ENCODE data around the gene AMBRA1. TPM values are rescaled to one million over a fixed set of nuclear protein-coding genes. Genes with fewer than 3 reads are reported as not detected.

The AMBRA1 gene
- total and polyA plus RNA-seq, 2 experiments from 2014 or later, result 10.5 to 52.7 TPM

DNA sequence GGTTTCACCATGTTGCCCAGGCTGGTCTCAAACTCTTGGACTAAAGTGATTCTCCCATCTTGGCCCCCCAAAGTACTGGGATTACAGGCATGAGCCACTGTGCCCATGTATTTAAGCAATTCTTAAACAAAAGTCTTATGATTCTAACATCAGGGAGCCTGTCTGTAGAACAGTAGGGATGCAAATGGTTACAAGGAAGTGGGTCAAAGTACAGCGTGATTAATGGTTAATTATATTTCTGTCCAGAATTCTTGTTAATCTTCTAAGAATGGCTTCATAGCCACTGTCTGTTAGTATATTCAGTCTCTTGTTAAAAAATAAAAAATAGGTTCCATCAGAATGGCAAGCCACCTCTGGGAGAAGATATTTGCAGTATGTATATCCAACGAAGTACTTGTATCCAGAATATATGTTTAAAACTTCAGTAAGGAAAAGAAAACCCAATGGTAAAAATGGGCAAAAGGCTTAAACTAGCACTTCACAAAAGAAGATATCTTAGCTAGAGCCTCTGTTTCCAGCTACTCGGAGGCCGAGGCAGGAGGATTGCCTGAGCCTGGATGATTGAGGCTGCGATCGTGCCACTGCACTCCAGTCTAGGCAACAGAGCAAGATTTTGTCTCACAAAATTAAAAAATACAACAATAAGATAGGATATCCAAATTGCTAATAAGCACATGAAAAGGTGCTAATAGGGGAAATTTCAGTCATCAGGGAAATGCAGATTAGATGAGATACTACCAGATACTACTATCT, 46.4 kb upstream of the AMBRA1 start:
- TF ChIP-seq, protein P1, sequence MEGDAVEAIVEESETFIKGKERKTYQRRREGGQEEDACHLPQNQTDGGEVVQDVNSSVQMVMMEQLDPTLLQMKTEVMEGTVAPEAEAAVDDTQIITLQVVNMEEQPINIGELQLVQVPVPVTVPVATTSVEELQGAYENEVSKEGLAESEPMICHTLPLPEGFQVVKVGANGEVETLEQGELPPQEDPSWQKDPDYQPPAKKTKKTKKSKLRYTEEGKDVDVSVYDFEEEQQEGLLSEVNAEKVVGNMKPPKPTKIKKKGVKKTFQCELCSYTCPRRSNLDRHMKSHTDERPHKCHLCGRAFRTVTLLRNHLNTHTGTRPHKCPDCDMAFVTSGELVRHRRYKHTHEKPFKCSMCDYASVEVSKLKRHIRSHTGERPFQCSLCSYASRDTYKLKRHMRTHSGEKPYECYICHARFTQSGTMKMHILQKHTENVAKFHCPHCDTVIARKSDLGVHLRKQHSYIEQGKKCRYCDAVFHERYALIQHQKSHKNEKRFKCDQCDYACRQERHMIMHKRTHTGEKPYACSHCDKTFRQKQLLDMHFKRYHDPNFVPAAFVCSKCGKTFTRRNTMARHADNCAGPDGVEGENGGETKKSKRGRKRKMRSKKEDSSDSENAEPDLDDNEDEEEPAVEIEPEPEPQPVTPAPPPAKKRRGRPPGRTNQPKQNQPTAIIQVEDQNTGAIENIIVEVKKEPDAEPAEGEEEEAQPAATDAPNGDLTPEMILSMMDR (IDR thresholded peaks at IDR 0.05; ENCODE audit: low read depth, low read length), result no peak
- Histone ChIP-seq H3K36me3 (peaks cover 3% of the 10 kb centered on the region), H3K4me3 (no peak overlapping the region), H3K9me3 (ENCODE audit: low read depth) (no peaks in the 10 kb centered on the region), H3K27me3 (no peaks in the 10 kb centered on the region), H3K4me1 (ENCODE audit: low read depth) (no peaks in the 10 kb centered on the region), H3K27ac (no peak overlapping the region)
- no peak for DNase-seq (ENCODE audit: low read depth in 1 of 2, low spot score in 1 of 2)

DNA sequence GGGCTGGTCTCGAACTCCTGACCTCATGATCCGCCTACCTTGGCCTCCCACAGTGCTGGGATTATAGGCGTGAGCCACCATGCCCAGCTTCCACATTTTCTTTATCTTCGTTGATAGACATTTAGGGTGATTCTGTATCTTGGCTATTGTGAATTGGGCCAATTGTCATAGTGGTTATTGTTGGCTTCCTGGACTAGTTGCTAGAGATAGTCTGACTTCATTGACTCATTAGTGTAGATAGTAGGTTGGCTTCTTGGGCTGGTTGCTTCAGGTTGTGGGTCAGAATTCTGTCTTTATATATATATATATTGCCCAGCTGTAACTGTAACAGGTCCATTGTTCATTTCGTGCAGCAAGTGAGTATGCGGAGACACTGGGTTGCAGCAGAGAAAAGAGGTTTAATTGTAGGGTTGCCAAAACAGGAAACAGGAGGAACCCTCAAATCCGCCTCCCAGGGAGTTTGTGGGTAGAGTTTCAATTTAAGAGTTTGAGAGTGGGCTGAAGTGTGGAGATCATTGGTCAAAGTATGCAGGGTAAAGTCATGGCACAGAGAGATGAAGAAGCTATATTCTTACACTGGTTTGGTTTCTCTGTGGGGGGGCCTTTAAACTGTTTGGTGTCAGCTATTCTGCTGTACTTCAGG, 45.5 kb upstream of the AMBRA1 start:
- Histone ChIP-seq H3K36me3 (no peaks in the 10 kb centered on the region), H3K27ac (no peak overlapping the region)
- TF ChIP-seq, protein P1 (IDR thresholded peaks at IDR 0.05; ENCODE audit: low read depth, low read length), result no peak

DNA sequence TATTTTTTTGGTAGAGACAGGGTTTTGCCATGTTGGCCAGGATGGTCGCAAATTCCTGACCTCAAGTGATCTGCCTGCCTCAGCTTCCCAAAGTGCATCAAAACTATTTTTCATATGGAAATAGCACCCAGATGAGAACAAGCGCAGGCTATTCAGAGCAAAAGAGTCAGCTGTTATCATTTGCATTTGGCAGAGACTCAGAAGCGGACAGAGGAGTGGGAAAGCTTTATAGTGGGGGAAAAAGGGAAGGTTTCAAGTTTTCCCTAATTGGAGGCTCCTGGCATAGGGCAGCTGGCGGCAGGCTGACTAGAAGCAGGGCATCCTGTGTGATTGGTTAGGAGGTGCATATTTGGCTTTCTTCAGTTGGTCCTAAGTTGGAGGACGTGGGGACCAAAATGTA, 43.7 kb upstream of the AMBRA1 start:
- Histone ChIP-seq H3K27ac (no peak overlapping the region), H3K27me3 (no peaks in the 10 kb centered on the region), H3K9me3 (ENCODE audit: low read depth) (no peaks in the 10 kb centered on the region), H3K36me3 (no peaks in the 10 kb centered on the region), H3K4me3 (no peak overlapping the region), H3K4me1 (ENCODE audit: low read depth) (no peaks in the 10 kb centered on the region)
- TF ChIP-seq, protein P1 (IDR thresholded peaks at IDR 0.05; ENCODE audit: low read depth, low read length), result no peak
- no peak for DNase-seq (ENCODE audit: low read depth in 1 of 2, low spot score in 1 of 2)

More for the DNA sequence above, 45.5 kb upstream of the AMBRA1 start:
- Histone ChIP-seq H3K9me3 (ENCODE audit: low read depth) (no peaks in the 10 kb centered on the region), H3K4me1 (ENCODE audit: low read depth) (no peaks in the 10 kb centered on the region), H3K4me3 (no peak overlapping the region), H3K27me3 (no peaks in the 10 kb centered on the region)
- DNase-seq (ENCODE audit: low read depth in 1 of 2, low spot score in 1 of 2), result peak in 1 of 2 donors; percentile 51

DNA sequence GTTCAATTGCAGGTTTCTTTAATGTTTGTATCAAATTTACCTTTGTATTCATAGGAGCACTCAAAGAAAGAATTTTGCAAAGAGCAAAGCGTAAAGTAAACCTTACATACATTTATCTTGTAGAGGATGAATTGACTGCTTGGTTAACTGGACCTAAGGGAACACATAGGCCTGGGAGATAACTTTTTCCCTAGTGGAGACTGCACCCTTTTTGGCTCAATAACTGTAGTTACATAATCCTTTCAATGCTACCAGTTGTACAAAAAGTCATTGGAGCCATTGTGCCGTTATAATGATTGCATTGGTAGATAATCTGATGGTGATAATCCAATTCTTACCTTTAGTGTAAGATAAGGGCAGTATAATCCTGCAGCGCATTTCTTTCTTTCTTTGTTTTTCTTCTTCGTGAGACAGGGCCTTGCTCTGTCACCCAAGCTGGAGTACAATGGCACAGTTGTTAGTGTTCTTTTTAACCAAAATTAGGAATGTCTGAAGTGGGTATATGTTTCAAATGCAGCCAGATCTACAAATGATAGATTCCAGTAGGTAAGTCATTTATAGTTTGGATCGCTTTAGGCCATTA, 41.8 kb upstream of the AMBRA1 start:
- TF ChIP-seq, protein P1 (IDR thresholded peaks at IDR 0.05; ENCODE audit: low read depth, low read length), result no peak
- H3K36me3 ChIP-seq, result no peaks in the 10 kb centered on the region
- no peak overlapping the region for H3K4me3 ChIP-seq

DNA sequence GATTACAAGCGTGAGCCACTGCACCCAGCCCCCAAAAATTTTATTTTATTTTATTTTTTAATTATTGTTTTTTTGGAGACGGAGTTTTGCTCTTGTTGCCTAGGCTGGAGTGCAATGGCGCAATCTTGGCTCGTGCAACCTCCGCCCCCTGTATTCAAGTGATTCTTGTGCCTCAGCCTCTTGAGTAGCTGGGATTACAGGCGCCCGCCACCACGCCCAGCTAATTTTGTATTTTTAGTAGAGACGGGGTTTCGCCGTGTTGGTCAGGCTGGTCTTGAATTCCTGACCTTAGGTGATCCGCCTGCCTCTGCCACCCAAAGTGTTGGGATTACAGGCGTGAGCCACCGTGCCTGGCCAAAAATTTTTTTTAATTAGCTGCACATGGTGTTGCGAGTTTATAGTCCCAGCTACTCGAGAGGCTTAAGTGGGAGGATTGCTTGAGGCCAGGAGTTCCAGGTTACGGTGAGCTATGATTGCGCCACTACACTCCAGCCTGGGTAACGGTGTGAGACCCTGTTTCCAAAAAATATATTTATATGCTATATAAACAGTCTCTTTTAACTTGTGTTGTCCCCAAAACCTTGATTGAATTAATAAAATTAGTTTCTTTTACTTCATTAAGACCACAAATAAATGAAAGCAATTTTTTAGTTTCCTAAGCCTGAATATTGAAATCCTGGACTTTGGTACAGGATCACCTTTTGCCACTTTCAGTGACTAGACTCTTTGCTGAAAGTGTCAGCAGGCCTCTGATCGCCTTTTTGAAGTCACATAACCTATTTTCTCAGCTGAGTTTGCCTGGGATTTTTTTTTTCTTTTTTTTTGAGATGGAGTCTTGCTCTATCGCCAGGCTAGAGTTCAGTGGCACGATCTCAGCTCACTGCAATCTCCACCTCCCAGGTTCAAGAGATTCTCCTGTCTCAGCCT, 39.7 kb upstream of the AMBRA1 start:
- no peak overlapping the region for H3K4me3 ChIP-seq
- no peak for DNase-seq (ENCODE audit: low read depth in 1 of 2, low spot score in 1 of 2)
- no peaks in the 10 kb centered on the region for H3K4me1 ChIP-seq (ENCODE audit: low read depth)
- H3K9me3 ChIP-seq (ENCODE audit: low read depth), result no peaks in the 10 kb centered on the region
- TF ChIP-seq, protein P1 (IDR thresholded peaks at IDR 0.05; ENCODE audit: low read depth, low read length), result no peak
- H3K36me3 ChIP-seq, result no peaks in the 10 kb centered on the region
- no peaks in the 10 kb centered on the region for H3K27me3 ChIP-seq
- no peak overlapping the region for H3K27ac ChIP-seq

More for the DNA sequence above, 41.8 kb upstream of the AMBRA1 start:
- no peak for DNase-seq (ENCODE audit: low read depth in 1 of 2, low spot score in 1 of 2)
- no peaks in the 10 kb centered on the region for H3K27me3 ChIP-seq
- no peak overlapping the region for H3K27ac ChIP-seq
- H3K9me3 ChIP-seq (ENCODE audit: low read depth), result no peaks in the 10 kb centered on the region
- H3K4me1 ChIP-seq (ENCODE audit: low read depth), result no peaks in the 10 kb centered on the region

Measured in cardiac muscle cell (in vitro differentiated cells and primary cell).